Cardiac fibroblast (primary cell): Measurements from ENCODE around the gene CABCOCO1.
"Not testable (repeated sequence)": the region's sequence is repeated elsewhere in the genome, so short reads cannot be mapped to it uniquely, and the experiment has no call there.

ENCODE experiments used
- DNase-seq, 2 donors: peaks; one replicate each; pipeline versions ENCODE4 v3.0.0 to v3.0.0-alpha.2; 2010; ENCODE audit warnings: low read depth in 2 of 2
- H3K4me3 ChIP-seq, 2 donors: replicated peaks in 1 of 2; 1 replicate in 1 of 2; 2 replicates in 1 of 2; pipeline ENCODE4 v1.5.1; 2011; ENCODE audit warnings: low read depth in 2 of 2, low read length in 2 of 2, mild to moderate bottlenecking in 2 of 2, moderate library complexity in 1 of 2
- CTCF ChIP-seq: IDR thresholded peaks from one replicate; pipeline ENCODE4 v1.5.1; 2011; ENCODE audit warnings: low read depth, mild to moderate bottlenecking, low read length, inconsistent platforms

CABCOCO1 gene

GRCh38 chr10:61688551-61689308, 26.0 kb downstream of the CABCOCO1 start:
- DNase-seq, result no peak
- TF ChIP-seq CTCF, result no peak
- H3K4me3 ChIP-seq, result no peak overlapping the region

- DNase-seq, H3K4me3 ChIP-seq: not testable (repeated sequence)
Measured at GRCh38 chr10:61691667-61692066, 28.9 kb downstream of the CABCOCO1 start.

GRCh38 chr10:61692447-61693010, 29.8 kb downstream of the CABCOCO1 start:
- no peak for TF ChIP-seq CTCF
- DNase-seq, result no peak
- H3K4me3 ChIP-seq, result no peak overlapping the region

- H3K4me3 ChIP-seq, result no peak overlapping the region
- no peak for TF ChIP-seq CTCF
- DNase-seq, result no peak
Measured at GRCh38 chr10:61698968-61699655, 36.4 kb downstream of the CABCOCO1 start.

GRCh38 chr10:61701055-61701705, 38.5 kb downstream of the CABCOCO1 start:
- H3K4me3 ChIP-seq, result no peak overlapping the region
- TF ChIP-seq CTCF, result no peak
- DNase-seq, result peak in 1 of 2 donors; percentile 2

GRCh38 chr10:61701706-61702105, 39.0 kb downstream of the CABCOCO1 start:
- DNase-seq, result no peak
- H3K4me3 ChIP-seq, result no peak overlapping the region
- no peak for TF ChIP-seq CTCF

GRCh38 chr10:61702584-61702983, 39.9 kb downstream of the CABCOCO1 start:
- DNase-seq, result no peak
- no peak for TF ChIP-seq CTCF
- no peak overlapping the region for H3K4me3 ChIP-seq
